OCI-LY1 (cell line): ENCODE measurements around the gene N4BP2L1.

Source experiments
- H2AFZ ChIP-seq: fragments of 200-600 bp; sonication (generic), shearing (Covaris generic); 2 replicates; pipeline ENCODE4 v1.6.0; 2014; ENCODE audit warnings: antibody characterized with exemption, mild to moderate bottlenecking, low read length
- H3F3A ChIP-seq: fragments of 200-600 bp; sonication (generic), shearing (Covaris generic); 2 replicates; pipeline ENCODE4 v1.6.0; 2014; ENCODE audit warnings: mild to moderate bottlenecking, antibody characterized with exemption, low read length, moderate library complexity; ENCODE audit not compliant: insufficient read depth
- H3K27ac ChIP-seq: fragments of 200-600 bp; sonication (generic); 2 replicates; pipeline ENCODE4 v1.5.1; 2014; ENCODE audit warnings: low read length, mixed run types, mild to moderate bottlenecking, low read depth; ENCODE audit not compliant: poor library complexity, severe bottlenecking
- H3K27me3 ChIP-seq: fragments of 200-600 bp; sonication (generic); 2 replicates; pipeline ENCODE4 v1.6.0; 2014; ENCODE audit warnings: antibody characterized with exemption, mild to moderate bottlenecking, low read length, moderate library complexity; ENCODE audit not compliant: insufficient read depth
- H3K36me3 ChIP-seq: fragments of 200-600 bp; sonication (generic); 2 replicates; pipeline ENCODE4 v1.6.1; 2014; ENCODE audit warnings: mild to moderate bottlenecking, antibody characterized with exemption, low read length, moderate library complexity, mixed read lengths; ENCODE audit not compliant: insufficient read depth
- H3K4me1 ChIP-seq: fragments of 200-600 bp; sonication (generic); 2 replicates; pipeline ENCODE4 v1.5.1; 2014; ENCODE audit warnings: mild to moderate bottlenecking, low read length, moderate library complexity; ENCODE audit not compliant: insufficient read depth, severe bottlenecking
- H3K4me2 ChIP-seq: fragments of 200-600 bp; sonication (generic), shearing (Covaris generic); 2 replicates; pipeline ENCODE4 v1.6.1; 2014; ENCODE audit warnings: low read length
- H3K4me3 ChIP-seq: fragments of 200-600 bp; sonication (generic); 2 replicates; pipeline ENCODE4 v1.5.1; 2014; ENCODE audit warnings: low read length, low read depth, mild to moderate bottlenecking, mixed read lengths; ENCODE audit not compliant: poor library complexity, severe bottlenecking
- H3K79me2 ChIP-seq: fragments of 200-600 bp; shearing (Covaris generic); 2 replicates; pipeline ENCODE4 v1.6.1; 2016; ENCODE audit warnings: mixed run types, low read length, mixed read lengths; ENCODE audit not compliant: insufficient read depth
- H3K9ac ChIP-seq: fragments of 200-600 bp; sonication (generic), shearing (Covaris generic); 2 replicates; pipeline ENCODE4 v1.6.1; 2014; ENCODE audit warnings: mild to moderate bottlenecking, low read length, mixed read lengths
- H3K9me2 ChIP-seq: fragments of 200-600 bp; sonication (generic), shearing (Covaris generic); 2 replicates; pipeline ENCODE4 v1.6.1; 2014; ENCODE audit warnings: low read depth, mild to moderate bottlenecking, low read length, mixed read lengths
- H3K9me3 ChIP-seq: fragments of 200-600 bp; shearing (Covaris generic); 2 replicates; pipeline ENCODE4 v1.6.1; 2014; ENCODE audit warnings: low read length, mixed read lengths
- H4K20me1 ChIP-seq: fragments of 200-600 bp; sonication (generic), shearing (Covaris generic); 2 replicates; pipeline ENCODE4 v1.6.0; 2016; ENCODE audit warnings: mild to moderate bottlenecking, low read length; ENCODE audit not compliant: insufficient read depth
- EZH2 ChIP-seq: fragments of 200-600 bp; sonication (generic), shearing (Covaris generic); IDR thresholded peaks from 2 replicates; pipeline ENCODE4 v1.8.0; 2017; ENCODE audit warnings: borderline replicate concordance, mixed run types, mild to moderate bottlenecking, antibody characterized with exemption, low read length, moderate library complexity, mixed read lengths
- TF ChIP-seq, protein P1 (sequence below): fragments of 200-600 bp; sonication (generic), shearing (Covaris generic); IDR thresholded peaks from 2 replicates; pipeline ENCODE4 v1.5.1; 2017; ENCODE audit warnings: mild to moderate bottlenecking, antibody characterized with exemption, low read length, moderate library complexity, mixed read lengths

The N4BP2L1 gene

DNA sequence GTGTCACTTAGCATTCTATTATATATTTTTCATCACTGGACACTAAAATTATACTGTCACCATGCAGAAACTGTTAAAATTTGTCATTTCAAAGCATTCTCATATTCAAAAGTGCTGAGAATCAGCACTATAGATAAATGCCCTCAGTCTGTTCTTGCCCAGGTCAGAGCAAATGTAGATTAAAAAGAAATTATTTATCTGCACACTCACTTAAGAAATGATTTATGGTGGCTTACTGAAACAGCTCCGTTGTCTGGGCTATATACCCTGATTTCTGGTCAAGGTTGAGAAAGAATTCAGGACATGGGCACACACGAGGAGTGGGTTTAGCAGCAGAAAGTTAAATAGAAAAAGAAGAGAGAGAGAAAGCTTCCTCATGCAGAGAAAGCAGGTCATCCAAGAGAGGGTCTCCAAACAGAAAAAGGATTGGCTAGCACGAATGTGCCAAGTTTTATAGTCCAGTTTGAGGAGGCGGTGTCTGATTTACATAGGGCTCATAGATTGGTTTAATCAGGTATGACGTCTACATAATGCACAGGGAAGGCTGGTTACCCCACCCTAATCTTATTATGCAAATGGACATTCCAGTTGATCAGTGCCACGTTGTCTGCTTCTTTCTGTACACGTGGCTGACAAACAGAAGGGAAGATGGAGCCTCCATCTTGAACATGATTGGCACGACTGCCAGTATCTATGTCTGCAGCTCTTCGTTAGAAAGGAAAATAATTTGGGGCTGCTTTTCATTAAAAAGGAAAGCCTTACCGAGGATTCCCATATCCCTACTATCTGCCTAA lies 47.3 kb upstream of the N4BP2L1 start:
- Histone ChIP-seq H3K9me2 (no peaks in the 10 kb centered on the region), H2AFZ (no peak overlapping the region), H3K79me2 (no peaks in the 10 kb centered on the region), H3K9ac (no peak overlapping the region), H4K20me1 (no peaks in the 10 kb centered on the region), H3K27me3 (no peaks in the 10 kb centered on the region), H3K4me1 (peaks cover 10% of the 10 kb centered on the region), H3K36me3 (no peaks in the 10 kb centered on the region), H3K27ac (no peak overlapping the region), H3K4me3 (no peak overlapping the region), H3K4me2 (no peak overlapping the region), H3F3A (no peaks in the 10 kb centered on the region), H3K9me3 (no peaks in the 10 kb centered on the region)
- TF ChIP-seq, protein P1, sequence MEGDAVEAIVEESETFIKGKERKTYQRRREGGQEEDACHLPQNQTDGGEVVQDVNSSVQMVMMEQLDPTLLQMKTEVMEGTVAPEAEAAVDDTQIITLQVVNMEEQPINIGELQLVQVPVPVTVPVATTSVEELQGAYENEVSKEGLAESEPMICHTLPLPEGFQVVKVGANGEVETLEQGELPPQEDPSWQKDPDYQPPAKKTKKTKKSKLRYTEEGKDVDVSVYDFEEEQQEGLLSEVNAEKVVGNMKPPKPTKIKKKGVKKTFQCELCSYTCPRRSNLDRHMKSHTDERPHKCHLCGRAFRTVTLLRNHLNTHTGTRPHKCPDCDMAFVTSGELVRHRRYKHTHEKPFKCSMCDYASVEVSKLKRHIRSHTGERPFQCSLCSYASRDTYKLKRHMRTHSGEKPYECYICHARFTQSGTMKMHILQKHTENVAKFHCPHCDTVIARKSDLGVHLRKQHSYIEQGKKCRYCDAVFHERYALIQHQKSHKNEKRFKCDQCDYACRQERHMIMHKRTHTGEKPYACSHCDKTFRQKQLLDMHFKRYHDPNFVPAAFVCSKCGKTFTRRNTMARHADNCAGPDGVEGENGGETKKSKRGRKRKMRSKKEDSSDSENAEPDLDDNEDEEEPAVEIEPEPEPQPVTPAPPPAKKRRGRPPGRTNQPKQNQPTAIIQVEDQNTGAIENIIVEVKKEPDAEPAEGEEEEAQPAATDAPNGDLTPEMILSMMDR = no peak
- TF ChIP-seq EZH2 = no peak

DNA sequence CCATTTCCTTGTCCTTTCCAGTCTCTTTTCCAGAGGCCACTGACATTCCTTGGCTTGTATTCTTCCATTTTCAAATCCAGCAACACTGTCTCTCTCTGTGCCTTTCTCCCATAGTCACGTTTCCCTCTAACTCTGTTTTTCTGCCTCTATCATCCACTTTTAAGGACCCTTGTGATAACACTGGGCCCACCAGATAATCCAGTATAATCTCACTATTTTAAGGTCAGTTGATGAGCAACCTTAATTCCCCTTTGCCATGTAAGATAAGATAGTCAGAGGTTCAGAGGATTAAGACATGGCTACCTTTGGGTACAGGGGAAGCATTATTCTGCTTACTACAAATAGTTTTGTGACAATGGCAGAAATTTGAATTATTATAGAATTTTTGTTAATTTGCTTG lies 45.7 kb upstream of the N4BP2L1 start:
- Histone ChIP-seq H3K4me2 (no peak overlapping the region), H3K27me3 (no peaks in the 10 kb centered on the region), H3K4me1 (peaks cover 10% of the 10 kb centered on the region), H2AFZ (no peak overlapping the region), H4K20me1 (no peaks in the 10 kb centered on the region), H3F3A (no peaks in the 10 kb centered on the region), H3K9me2 (no peaks in the 10 kb centered on the region), H3K27ac (no peak overlapping the region), H3K9ac (no peak overlapping the region), H3K36me3 (no peaks in the 10 kb centered on the region), H3K4me3 (no peak overlapping the region), H3K9me3 (no peaks in the 10 kb centered on the region), H3K79me2 (no peaks in the 10 kb centered on the region)
- TF ChIP-seq, protein P1 = no peak
- TF ChIP-seq EZH2 = no peak

DNA sequence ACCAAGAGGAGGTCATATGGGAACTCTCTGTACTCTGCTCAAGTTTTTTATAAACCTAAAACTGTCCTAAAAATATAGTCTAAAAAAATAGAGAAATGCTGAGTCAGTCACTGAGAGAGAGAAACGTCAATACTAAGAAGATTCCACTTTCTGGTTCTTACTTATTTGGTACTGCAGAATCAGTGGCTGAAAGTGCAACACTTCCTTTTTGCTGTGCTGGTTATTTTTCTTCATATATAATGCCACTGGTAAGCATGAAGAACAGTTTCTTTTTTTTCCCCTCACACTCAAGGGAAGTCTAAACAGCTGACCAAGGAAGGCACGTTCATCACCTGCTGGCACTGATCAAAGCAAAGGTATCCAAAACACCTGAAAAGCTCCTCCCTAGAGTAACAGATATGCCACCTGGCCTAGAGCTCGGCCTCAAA lies 44.3 kb upstream of the N4BP2L1 start:
- no peak overlapping the region for H3K4me3 ChIP-seq
- H3K9me3 ChIP-seq = no peaks in the 10 kb centered on the region
- no peaks in the 10 kb centered on the region for H3F3A ChIP-seq
- no peaks in the 10 kb centered on the region for H3K36me3 ChIP-seq
- H4K20me1 ChIP-seq = no peaks in the 10 kb centered on the region
- no peak overlapping the region for H3K4me2 ChIP-seq
- TF ChIP-seq EZH2 = no peak
- no peak overlapping the region for H2AFZ ChIP-seq
- peaks cover 10% of the 10 kb centered on the region for H3K4me1 ChIP-seq
- H3K9me2 ChIP-seq = no peaks in the 10 kb centered on the region
- H3K27me3 ChIP-seq = no peaks in the 10 kb centered on the region
- no peak overlapping the region for H3K9ac ChIP-seq
- peak overlapping the region; percentile 27 for H3K27ac ChIP-seq
- H3K79me2 ChIP-seq = no peaks in the 10 kb centered on the region
